NCI-H524 (cell line): Measurements from ENCODE around the gene LEMD1.

Experiments used
- DNase-seq, 2 experiments: peaks; one replicate each; lab custom pipeline; 2025; lab: John Stamatoyannopoulos, UW

The LEMD1 gene, protein sequence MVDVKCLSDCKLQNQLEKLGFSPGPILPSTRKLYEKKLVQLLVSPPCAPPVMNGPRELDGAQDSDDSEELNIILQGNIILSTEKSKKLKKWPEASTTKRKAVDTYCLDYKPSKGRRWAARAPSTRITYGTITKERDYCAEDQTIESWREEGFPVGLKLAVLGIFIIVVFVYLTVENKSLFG

DNA sequence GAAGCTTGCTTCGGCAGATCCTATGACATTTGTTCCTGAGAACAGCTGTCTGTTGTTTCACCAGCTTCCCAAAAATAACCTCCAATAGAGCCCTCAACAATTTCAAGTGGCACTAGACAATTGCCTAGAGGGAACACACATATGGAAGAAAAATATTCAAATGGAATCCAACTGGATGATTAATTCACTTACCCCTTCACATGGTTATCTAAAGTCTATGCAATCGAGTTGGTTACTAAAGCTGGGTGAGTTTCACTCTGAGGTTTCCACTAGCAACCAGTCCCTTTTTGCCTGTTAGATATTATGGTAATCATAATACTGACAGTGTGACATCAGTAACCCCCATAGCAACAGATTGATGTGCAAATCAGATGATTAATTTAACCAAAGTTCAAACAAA, at the start of gene LEMD1:
Gene LEMD1 (minus strand): TSS at position 259 of the 400 bp plus-strand sequence. CDS start 1,520 bp downstream, outside the sequence.
- DNase-seq = peak; percentile 80 to 93

DNA sequence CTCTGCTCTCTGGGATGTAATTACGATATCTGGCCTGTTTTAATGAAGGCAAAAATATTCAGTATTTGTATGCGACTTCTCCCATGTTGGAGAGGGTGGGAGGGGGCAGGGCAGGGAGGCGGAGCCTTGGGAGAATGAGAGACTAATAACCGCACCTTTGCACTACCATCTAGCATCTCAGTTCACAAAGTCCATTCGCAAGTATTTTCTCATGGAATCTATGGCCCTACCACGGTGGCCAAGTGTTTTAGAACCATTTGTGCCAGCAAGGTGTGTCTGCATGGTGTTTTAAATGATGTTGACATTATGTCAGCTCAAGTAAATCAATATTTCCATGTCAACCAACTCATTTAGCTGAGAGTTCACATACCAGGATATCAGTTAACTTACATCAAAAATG, 48.3 kb upstream of the LEMD1 start:
- no peak for DNase-seq

DNA sequence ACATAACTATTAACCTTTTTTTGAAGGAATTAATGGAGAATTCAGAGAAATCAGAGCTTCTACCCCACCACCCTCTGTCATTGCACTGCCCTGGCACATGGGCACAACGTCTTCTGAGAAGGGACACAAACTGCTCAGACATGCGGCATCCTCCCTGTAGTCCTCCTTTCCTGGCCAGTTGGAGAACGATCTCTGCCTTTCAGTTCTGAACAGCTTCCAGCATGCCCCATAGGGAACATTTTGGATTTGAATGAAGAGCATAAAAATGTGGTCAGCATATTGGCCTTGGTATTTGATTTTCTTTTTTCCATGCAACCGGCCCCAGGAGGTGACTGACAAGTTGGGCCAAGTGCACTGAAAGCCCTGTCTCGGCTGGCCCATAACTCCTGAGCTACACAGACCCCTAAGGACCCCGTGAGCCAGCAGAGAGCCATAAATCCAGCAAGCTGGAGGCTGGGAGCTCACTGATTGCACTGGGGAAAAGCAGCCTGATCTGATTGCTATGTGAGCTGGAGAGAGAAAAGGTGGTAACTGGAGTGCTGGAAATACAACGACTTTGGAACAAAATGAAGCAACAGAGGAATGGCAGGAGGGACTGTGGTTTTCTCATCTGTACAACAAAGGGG, 44.9 kb upstream of the LEMD1 start:
- no peak for DNase-seq

DNA sequence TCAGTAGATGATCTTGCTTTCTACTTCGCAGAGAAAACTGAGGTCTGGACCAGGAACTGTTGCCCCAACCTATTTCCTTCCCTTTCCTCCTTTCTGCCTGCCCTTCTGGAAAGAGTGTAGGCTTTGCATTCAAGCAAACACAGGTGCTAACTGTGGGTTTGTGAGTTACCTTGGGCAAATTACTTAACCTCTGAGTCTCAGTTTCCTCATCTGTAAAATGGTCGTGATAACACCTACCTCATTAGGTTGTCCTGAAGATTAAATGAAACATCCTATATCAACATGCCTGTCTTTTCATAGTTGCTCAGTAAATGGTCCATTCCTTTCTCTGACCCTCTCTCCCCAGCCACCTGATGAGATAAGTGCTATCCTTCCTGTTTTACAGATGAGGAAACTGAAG, 43.5 kb upstream of the LEMD1 start:
- DNase-seq = no peak

DNA sequence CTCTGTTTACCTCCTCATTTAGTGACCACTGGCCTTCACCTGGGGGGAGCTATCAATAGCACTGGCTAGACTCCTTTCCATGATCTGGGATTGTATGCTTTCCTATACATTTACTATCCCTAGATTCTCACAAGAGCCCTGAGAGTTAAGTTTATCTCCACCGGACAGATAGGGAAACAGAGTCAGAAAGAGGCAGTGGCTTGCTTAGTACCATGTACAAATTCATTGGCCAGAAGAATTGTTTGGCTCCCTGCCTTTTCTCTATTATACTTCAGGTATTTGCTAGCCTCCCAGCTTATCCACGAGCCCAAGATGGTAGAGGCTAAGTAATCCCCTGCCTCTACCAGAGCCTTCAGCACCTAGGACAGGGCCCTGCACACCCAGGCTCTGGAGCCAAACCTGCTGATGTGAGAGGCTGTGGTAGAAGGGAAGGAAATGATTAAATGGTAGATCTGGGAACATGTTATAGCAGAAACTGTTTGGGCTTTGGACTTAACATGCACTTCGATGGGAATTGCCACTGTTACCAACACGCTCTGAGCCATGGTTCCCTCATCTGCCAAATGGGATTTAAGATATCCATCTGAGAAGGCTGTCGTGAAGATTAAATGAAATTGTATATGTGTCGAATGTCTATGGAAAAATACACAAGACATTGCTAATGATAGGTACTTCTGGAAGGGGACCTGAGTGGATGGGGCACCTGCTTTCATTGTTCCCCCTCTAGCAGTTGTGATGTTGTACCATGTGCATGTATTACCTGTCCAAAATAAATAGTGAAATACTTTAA, 37.1 kb upstream of the LEMD1 start:
- peak in 1 of 2 experiments; percentile 47 for DNase-seq

DNA sequence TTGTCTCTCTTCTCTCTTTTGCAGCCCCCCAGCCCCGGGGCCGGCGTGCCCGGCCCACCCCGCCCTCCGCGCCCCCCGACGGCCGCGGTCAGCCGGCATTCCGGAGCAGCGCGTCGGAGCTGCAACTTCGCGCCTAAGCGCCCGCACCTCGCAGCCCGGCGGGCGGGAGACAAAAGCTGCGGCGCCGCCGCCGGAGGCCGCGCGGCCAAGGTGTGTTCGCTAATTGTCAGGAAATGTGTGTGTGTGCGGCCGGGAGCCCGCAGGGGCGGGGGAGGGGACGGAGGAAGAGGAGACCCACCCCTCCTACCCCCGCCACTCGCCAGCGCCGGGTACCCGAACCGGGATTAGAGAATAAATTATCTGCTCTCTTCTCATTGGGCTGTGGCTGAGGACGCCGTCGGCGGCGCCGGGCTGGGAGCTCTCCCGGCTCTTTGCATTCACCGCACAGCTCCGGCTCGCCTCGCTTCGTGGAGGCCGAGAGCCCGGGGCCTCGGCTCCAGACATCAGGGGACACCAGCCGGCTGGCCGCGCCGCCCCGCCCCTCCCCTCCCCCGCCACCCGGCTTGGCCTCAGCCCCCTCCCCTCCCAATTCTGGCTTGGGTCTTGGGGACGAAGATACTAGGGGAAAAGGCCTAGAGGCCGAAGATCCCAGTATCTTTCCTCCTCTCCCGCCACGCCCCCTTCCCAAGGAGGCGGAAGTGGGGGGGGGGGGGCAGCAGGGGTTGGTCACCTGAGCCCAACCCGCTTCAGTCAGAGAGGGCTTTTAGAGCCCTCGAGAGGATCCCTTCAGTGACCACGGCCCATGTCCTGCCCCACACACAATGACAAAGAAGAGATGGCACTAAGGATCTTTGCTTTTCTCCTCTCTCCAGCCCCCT, 35.3 kb upstream of the LEMD1 start:
- peak; percentile 38 to 56 for DNase-seq

DNA sequence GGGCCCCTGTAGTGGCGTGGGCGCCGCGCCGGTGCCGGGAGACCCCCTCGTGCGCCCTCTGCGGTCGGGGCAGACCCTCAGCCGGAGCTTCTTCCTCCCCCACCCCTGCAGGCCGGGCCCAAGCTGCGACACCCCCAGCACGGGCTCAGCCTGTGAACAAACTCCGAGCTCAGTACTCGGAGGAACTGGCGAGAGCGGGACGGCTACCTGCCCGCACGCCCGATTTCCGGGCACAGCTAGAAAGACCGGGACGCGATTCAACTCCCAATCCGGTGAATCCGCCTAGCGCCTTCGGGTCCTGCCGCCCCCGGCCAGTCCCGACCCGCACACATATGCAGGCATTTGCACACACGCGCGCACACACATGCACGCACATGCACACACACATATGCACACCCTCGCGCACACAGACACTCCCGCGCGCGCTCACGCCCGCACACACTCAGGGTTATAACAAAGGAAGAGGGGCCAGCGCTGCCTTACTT, 34.6 kb upstream of the LEMD1 start:
- peak in 1 of 2 experiments; percentile 14 for DNase-seq

DNA sequence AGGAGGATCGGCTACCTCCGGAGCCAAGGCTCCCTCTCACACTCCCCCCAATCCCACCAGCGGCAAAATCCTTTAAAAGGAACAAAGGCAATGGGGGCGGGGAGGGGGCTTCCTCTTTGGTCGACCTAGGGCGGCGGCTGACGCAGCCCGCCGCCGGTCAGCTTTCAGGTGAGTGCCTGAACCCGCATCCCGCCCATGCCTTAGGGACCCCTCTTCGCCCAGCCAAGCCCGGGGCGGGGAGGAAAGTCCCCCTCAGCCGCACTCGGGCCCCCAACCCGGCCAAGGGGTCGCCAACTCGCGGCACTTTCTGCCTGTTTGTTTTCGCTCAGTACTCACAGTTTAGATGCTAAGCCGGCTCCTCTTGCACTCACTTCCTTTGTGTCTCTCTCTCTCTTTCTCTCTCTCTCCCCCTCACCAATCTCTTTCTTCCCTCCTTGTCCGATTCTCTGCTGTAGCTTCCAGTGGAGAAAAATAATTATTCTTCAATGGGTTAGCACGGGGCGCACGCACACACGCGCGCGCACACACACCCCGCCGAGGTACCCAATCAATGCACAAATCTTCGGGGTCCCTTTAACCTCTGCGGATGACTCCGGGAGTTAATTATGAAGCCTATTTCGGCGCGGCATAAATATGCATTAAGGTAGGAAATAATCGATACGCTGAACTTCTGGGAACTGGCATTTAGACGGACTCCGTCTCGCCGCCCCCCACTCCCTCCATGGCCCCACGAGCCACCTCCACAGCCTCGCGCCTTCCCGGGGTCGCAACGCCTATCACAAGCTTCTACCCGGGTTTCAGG, 33.9 kb upstream of the LEMD1 start, which contains the start of gene BLACAT1:
Gene BLACAT1 (minus strand): TSS at position 465 of the 802 bp plus-strand sequence.
- no peak for DNase-seq

DNA sequence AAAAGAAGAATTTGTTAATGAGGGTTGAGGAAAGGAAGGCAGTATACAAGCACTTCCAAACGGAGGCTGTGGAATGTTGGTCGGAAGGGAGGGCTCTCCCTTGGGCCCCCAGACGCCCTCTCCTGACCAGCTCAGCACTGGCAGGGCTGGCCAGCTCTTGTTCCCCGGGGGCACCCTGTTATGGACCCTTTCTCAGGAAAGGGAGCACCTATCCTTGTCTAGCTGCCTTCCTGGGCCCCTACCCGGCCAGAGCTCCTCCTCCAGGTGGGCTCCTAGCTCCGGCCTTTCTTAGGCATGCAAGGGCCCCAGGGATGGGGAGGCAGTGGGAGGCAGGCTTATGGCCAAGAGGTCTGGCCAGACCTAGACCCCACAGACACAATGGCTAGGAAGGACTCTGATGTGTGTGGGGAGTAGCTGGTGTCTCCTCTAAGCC, 33.1 kb upstream of the LEMD1 start:
- DNase-seq = no peak

DNA sequence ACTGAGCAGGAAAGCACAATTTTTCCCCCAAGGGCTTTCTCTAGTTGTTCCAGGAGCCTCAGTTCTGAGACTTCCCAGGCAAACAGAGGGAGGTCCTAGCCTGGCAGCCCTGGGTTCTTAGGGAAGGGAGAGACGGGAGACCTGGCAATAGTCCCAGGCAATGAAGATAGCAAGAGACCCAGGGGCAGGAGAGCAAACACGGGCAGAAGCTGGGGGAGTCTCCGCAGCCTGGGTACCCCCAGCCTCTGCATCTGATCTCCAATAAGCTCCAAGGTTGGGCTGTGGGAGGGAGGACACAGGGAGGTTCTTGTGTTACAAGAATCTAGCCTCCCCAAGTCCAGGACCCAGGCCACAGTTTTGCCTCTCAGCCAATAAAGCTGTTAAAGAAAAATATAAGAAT, 31.6 kb upstream of the LEMD1 start:
- no peak for DNase-seq

DNA sequence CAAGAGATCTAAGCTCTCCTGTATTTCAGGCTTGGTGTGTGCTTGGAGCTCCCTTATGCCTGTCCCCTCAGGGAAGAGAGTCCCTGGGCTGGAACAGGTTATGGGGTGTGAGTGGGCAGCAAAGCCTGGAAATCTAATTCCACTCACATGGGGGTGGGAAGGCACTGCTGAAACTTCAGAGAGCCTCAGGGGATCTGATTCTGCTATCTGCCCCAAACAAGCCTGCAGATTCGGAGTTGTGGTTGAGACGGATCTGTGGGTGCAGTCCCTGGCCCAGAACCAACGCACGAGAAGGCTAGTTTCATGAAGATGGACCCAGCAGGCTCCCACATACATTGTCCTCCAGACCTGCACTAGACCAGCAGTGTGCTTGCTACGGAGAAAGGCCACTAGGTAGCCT, 31.1 kb upstream of the LEMD1 start:
- DNase-seq = no peak

DNA sequence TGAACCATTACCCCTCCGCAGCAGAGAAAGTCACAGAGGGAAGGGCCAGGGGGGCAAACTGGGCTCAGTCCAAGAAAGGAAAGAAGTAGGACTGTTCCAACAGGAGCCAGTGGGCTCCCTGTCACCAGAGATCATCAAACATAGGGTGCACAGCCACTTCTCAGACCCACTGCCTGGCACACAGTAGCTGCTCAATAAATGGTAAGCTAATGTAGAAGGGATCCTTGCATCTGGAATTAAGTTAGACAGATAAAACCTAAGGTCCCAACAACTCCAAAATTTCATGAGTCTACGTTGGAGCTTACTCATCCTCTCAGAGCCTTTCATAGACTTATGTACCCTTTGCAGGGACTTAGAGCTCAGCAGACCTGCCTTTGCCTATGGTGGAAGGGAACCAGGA, 30.5 kb upstream of the LEMD1 start:
- no peak for DNase-seq

DNA sequence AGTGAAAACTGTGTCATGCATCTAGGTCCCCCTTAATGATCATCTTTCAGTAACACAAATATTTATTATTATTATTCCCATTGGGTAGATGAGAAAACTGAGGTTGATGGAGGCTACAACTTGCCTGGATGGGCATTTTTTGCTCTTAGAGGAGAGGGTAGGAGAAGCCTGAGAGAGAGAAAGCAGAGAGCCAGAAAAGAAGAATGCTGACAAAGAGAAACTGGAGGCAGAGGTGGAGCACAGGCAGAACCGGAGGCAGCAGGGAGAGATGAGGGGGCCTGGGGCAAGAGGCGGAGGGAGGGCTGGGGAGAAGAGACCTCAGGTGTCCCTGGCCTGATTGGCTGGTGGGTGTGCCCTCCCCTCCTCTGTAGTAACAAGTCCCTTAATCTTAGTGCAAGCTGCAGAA, 29.9 kb upstream of the LEMD1 start:
- DNase-seq = no peak

DNA sequence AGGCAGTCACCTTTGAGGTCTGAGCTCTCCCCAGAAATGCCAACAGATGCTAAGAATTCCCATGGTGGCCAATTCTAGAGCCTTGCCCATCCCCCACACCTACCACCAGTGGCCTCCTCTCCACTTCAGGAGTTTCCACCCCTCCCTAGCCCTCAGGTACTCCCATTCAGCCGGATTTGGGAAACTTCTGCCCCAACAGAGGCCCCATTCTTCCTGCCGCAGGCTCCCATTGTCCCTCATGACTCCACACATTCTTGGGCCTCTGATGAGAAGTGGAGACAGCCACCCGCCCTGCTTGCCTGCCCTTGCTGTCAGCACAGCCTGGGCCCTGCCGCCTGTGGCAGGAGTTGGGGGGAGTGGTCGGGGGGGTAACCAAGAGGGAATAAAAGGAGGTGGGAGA, 29.3 kb upstream of the LEMD1 start:
- no peak for DNase-seq

DNA sequence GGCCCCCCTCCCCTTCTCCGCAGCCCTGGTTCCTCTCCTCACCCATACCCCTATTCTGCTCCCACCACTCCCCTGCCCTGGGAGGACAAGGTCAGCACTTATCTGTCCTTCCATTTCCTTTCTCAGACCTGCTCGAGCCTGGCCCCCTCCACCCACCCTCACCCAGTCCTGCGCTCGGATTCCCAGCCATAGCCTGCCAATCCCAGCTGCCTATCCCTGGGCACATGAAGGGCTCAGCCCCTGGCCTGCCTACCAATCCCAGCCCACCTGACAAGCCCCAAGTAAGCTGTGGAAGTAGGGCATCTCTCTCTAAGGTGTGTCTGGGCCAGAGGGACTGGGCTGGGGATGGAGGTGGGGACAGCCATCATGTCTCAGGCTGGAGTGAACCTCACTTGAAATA, 28.6 kb upstream of the LEMD1 start:
- no peak for DNase-seq

DNA sequence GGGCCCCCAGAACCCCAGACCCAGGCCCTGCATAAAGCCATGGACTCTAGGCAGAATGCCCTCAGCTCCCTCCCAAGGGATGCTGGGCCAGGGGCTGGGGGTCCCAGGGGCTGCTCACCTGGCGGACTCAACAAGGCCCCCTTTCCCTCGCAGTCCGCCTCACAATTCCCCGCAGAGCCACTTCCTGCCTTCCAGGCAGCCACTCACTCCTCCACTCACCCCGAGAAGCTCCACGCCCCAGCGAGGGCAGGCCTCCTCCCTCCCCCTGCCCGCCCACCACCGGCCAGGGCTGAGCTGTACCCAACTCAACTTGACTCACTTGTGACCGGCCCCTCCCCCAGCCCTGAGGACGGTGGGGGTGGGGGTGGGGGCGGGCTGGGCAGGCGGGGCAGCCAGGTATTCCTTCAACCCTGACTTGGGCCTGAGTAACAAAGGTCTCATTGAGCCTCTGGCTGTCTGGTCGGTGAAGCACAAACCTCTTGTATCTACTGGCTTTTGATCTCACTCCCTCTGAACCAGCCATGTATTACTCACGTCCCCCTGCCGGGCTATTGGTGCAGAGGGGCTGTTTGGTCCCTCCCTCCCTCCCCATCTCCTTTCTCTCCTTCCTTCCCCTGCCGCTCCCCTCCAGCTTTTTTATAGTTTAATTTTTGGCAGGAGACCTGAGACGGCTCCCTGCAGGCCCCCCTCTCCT, 28.0 kb upstream of the LEMD1 start:
- DNase-seq = no peak

DNA sequence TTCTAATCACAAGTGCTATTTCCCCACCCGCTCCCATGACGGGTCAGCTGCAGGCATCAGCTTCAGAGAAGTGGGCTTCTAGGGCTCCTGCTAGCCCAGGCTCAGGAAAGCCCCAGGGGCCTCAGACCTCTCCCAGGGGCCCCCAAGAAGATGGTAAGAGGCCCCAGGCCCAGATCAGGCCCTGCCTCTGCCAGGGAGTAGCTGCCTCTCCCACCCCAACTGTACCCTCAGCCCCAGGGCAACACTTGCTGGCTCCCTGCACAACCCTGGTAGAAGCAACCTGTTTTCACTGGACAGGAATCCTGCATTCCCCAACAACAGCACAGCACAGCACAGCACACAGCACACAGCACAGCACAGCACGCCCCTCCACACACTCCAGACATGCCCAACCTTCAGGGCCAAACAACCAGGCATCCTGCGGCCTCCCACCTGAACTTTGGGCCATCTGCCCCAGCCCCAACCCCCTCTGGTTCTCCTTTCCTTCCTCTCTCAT, 27.4 kb upstream of the LEMD1 start:
- DNase-seq = no peak

DNA sequence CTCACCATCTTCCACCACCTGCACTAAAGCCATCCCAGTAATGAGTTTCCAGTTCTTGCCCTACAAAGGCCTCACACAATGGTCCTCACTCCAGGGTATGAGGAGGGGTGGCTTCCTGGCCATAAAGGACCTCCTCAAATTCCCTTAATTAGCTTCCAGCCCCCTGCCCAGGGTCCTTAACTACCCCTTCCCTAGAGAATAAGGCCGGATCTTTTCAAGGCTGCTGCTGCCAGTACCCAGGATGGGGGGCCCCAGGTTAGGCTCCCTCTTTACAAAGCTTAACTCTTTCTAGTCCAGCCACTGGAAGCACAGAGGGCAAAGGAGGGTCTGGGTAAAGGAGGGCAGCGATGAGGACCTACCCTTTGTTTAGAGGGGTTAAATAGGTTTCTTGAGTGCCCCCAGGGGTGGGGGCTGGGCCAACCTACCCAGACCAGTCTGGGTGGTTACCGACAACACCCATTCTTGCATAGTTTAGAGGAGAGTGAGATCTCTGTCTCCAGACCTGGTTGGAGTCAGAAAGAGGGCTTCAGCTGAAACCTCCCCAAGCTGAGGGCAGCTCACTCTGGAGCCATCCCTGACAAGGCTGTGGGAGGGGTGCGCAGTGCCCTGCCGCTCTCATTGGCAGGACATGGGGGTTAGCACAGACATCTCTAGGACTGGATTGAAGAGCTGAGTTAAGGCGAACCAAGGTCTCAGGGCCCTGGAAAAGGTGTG, 26.8 kb upstream of the LEMD1 start:
- DNase-seq = no peak

DNA sequence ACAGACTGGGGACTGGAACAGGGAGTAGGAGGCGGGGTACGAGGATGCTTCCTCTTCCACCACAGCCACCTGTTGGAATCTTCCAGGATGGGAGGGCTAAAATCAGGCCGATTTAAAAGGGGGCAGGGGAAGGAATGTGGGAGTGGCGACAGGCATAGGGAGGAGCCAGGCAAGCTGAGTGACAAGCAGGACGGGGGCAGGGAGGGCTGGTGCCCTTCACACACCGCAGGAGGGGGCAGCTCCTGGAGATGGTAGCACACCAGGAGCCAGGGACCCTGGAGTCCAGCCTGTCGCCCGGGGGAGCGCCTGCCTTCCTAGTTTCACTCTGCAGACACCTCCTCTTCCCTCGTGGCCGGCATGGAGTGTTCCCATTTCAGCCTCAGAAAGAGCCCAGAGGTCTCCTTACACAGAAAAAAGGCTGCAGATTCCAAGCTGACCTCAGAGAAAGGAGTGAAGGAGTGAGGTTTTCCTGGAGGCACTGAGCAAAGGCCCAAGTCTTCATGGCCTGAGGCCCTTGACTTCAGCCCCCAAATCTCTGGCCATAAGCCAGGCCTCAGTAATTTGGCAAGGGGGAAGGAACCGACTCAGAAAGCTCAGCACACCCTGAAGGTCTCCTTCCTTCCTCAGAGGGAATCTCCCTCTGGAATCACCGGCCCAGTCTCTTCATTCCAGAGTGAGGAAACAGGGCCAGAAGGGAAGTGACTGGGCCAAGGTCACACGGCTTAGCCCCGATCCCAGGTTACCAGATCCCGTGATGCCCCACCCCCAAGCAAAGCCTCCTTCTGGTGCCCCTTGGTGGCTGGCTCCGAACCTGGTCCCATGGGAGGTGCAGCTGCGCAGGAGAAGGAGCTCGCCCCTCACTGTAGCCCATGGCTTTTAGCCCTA, 25.8 kb upstream of the LEMD1 start:
- no peak for DNase-seq
